OCI-LY1 (cell line): ENCODE results near the gene SAPCD1.

Source experiments
- H2AFZ ChIP-seq: fragments of 200-600 bp; sonication (generic), shearing (Covaris generic); 2 replicates; pipeline ENCODE4 v1.6.0; 2014; ENCODE audit warnings: antibody characterized with exemption, mild to moderate bottlenecking, low read length
- H3F3A ChIP-seq: fragments of 200-600 bp; sonication (generic), shearing (Covaris generic); 2 replicates; pipeline ENCODE4 v1.6.0; 2014; ENCODE audit warnings: mild to moderate bottlenecking, antibody characterized with exemption, low read length, moderate library complexity; ENCODE audit not compliant: insufficient read depth
- H3K27ac ChIP-seq: fragments of 200-600 bp; sonication (generic); 2 replicates; pipeline ENCODE4 v1.5.1; 2014; ENCODE audit warnings: low read length, mixed run types, mild to moderate bottlenecking, low read depth; ENCODE audit not compliant: poor library complexity, severe bottlenecking
- H3K27me3 ChIP-seq: fragments of 200-600 bp; sonication (generic); 2 replicates; pipeline ENCODE4 v1.6.0; 2014; ENCODE audit warnings: antibody characterized with exemption, mild to moderate bottlenecking, low read length, moderate library complexity; ENCODE audit not compliant: insufficient read depth
- H3K36me3 ChIP-seq: fragments of 200-600 bp; sonication (generic); 2 replicates; pipeline ENCODE4 v1.6.1; 2014; ENCODE audit warnings: mild to moderate bottlenecking, antibody characterized with exemption, low read length, moderate library complexity, mixed read lengths; ENCODE audit not compliant: insufficient read depth
- H3K4me1 ChIP-seq: fragments of 200-600 bp; sonication (generic); 2 replicates; pipeline ENCODE4 v1.5.1; 2014; ENCODE audit warnings: mild to moderate bottlenecking, low read length, moderate library complexity; ENCODE audit not compliant: insufficient read depth, severe bottlenecking
- H3K4me2 ChIP-seq: fragments of 200-600 bp; sonication (generic), shearing (Covaris generic); 2 replicates; pipeline ENCODE4 v1.6.1; 2014; ENCODE audit warnings: low read length
- H3K4me3 ChIP-seq: fragments of 200-600 bp; sonication (generic); 2 replicates; pipeline ENCODE4 v1.5.1; 2014; ENCODE audit warnings: low read length, low read depth, mild to moderate bottlenecking, mixed read lengths; ENCODE audit not compliant: poor library complexity, severe bottlenecking
- H3K79me2 ChIP-seq: fragments of 200-600 bp; shearing (Covaris generic); 2 replicates; pipeline ENCODE4 v1.6.1; 2016; ENCODE audit warnings: mixed run types, low read length, mixed read lengths; ENCODE audit not compliant: insufficient read depth
- H3K9ac ChIP-seq: fragments of 200-600 bp; sonication (generic), shearing (Covaris generic); 2 replicates; pipeline ENCODE4 v1.6.1; 2014; ENCODE audit warnings: mild to moderate bottlenecking, low read length, mixed read lengths
- H3K9me2 ChIP-seq: fragments of 200-600 bp; sonication (generic), shearing (Covaris generic); 2 replicates; pipeline ENCODE4 v1.6.1; 2014; ENCODE audit warnings: low read depth, mild to moderate bottlenecking, low read length, mixed read lengths
- H3K9me3 ChIP-seq: fragments of 200-600 bp; shearing (Covaris generic); 2 replicates; pipeline ENCODE4 v1.6.1; 2014; ENCODE audit warnings: low read length, mixed read lengths
- H4K20me1 ChIP-seq: fragments of 200-600 bp; sonication (generic), shearing (Covaris generic); 2 replicates; pipeline ENCODE4 v1.6.0; 2016; ENCODE audit warnings: mild to moderate bottlenecking, low read length; ENCODE audit not compliant: insufficient read depth
- CTCF ChIP-seq: fragments of 200-600 bp; sonication (generic), shearing (Covaris generic); IDR thresholded peaks from 2 replicates; pipeline ENCODE4 v1.5.1; 2017; ENCODE audit warnings: mild to moderate bottlenecking, antibody characterized with exemption, low read length, moderate library complexity, mixed read lengths
- EZH2 ChIP-seq: fragments of 200-600 bp; sonication (generic), shearing (Covaris generic); IDR thresholded peaks from 2 replicates; pipeline ENCODE4 v1.8.0; 2017; ENCODE audit warnings: borderline replicate concordance, mixed run types, mild to moderate bottlenecking, antibody characterized with exemption, low read length, moderate library complexity, mixed read lengths

SAPCD1 gene

GRCh38 chr6:31728767-31729514, 33.5 kb upstream of the SAPCD1 start, which contains the start of gene DDAH2:
Gene DDAH2, minus strand, starts transcription at chr6:31729299. Its CDS starts 138 bp downstream, at chr6:31729161.
- H3K27me3 ChIP-seq, result no peaks in the 10 kb centered on the region
- H3K27ac ChIP-seq, result peak within 1 kb of the TSS; percentile 93
- H3K9me3 ChIP-seq, result no peaks in the 10 kb centered on the region

GRCh38 chr6:31729515-31729978, 32.9 kb upstream of the SAPCD1 start:
- Histone ChIP-seq H3K36me3 (peaks cover 44% of the 10 kb centered on the region), H3K4me2 (peak overlapping the region; percentile 92), H3K79me2 (no peaks in the 10 kb centered on the region), H2AFZ (no peak overlapping the region), H4K20me1 (no peaks in the 10 kb centered on the region), H3K4me3 (peak overlapping the region; percentile 72), H3K4me1 (peaks cover 41% of the 10 kb centered on the region), H3F3A (peaks cover 13% of the 10 kb centered on the region), H3K27ac (peak overlapping the region; percentile 42), H3K27me3 (no peaks in the 10 kb centered on the region), H3K9me3 (no peaks in the 10 kb centered on the region), H3K9me2 (no peaks in the 10 kb centered on the region), H3K9ac (peak overlapping the region; percentile 64)
- TF ChIP-seq EZH2 (no peak), CTCF (no peak; the same call in 1 of the 2 replicates)

More at GRCh38 chr6:31728767-31729514, 33.5 kb upstream of the SAPCD1 start, which contains the start of gene DDAH2:
- Histone ChIP-seq H3K9ac (peak within 1 kb of the TSS; percentile 64), H3K4me3 (peak within 1 kb of the TSS; percentile 72), H2AFZ (no peak within 1 kb of the TSS), H3K4me2 (peak within 1 kb of the TSS; percentile 92), H3K36me3 (peaks cover 39% of the 10 kb centered on the region), H3K4me1 (peaks cover 35% of the 10 kb centered on the region), H4K20me1 (no peaks in the 10 kb centered on the region), H3K79me2 (no peaks in the 10 kb centered on the region), H3K9me2 (no peaks in the 10 kb centered on the region), H3F3A (peaks cover 13% of the 10 kb centered on the region)
- TF ChIP-seq CTCF (peak; percentile 89; the same call in 1 of the 2 replicates), EZH2 (no peak)

- Histone ChIP-seq H3K36me3 (peaks cover 44% of the 10 kb centered on the region), H3K79me2 (no peaks in the 10 kb centered on the region), H3F3A (peaks cover 13% of the 10 kb centered on the region), H3K9me2 (no peaks in the 10 kb centered on the region), H3K27ac (peak overlapping the region; percentile 42), H3K4me2 (peak overlapping the region; percentile 92), H3K9ac (peak overlapping the region; percentile 64), H2AFZ (no peak overlapping the region), H4K20me1 (no peaks in the 10 kb centered on the region), H3K9me3 (no peaks in the 10 kb centered on the region), H3K27me3 (no peaks in the 10 kb centered on the region), H3K4me3 (peak overlapping the region; percentile 72), H3K4me1 (peaks cover 47% of the 10 kb centered on the region)
- TF ChIP-seq CTCF, result 0 out of 2 replicates have a peak, but pooled peaks have one; percentile 9
- no peak for TF ChIP-seq EZH2
Measured at GRCh38 chr6:31729979-31730630, 32.4 kb upstream of the SAPCD1 start.
